Effector memory CD8-positive, alpha-beta T cell (primary cell): Measurements from ENCODE around the gene IL1RAP.

Source experiments
- ATAC-seq: fragments of 150-1000 bp; cut with Tn5 transposase; replicated peaks from 2 replicates; pipeline ENCODE4 v1.10.0; 2021; ENCODE audit warnings: mild to moderate bottlenecking, moderate library complexity
- DNase-seq, 3 experiments: peaks; one replicate each; pipeline ENCODE4 v3.0.0; 2021
- H3K27ac Mint-ChIP-seq, 2 donors: one replicate each; pipeline ENCODE4 v1.8.0; 2022; ENCODE audit warnings: mild to moderate bottlenecking in 2 of 2, mixed read lengths in 2 of 2, moderate library complexity in 2 of 2
- H3K27me3 Mint-ChIP-seq, 2 donors: one replicate each; pipeline ENCODE4 v1.8.0; 2022; ENCODE audit warnings: mixed read lengths in 2 of 2
- H3K36me3 Mint-ChIP-seq: one replicate; pipeline ENCODE4 v1.8.0; 2022; ENCODE audit warnings: mild to moderate bottlenecking, moderate library complexity, mixed read lengths; ENCODE audit not compliant: insufficient read depth
- H3K4me1 Mint-ChIP-seq, 2 donors: one replicate each; pipeline ENCODE4 v1.8.0; 2022; ENCODE audit warnings: low read depth in 2 of 2, mixed read lengths in 2 of 2
- H3K4me3 Mint-ChIP-seq, 2 donors: one replicate each; pipeline ENCODE4 v1.8.0; 2022; ENCODE audit warnings: mild to moderate bottlenecking in 2 of 2, mixed read lengths in 2 of 2, moderate library complexity in 2 of 2
- H3K9me3 Mint-ChIP-seq, 2 donors: one replicate each; pipeline ENCODE4 v1.8.0; 2022; ENCODE audit warnings: mixed read lengths in 2 of 2

Gene IL1RAP

DNA sequence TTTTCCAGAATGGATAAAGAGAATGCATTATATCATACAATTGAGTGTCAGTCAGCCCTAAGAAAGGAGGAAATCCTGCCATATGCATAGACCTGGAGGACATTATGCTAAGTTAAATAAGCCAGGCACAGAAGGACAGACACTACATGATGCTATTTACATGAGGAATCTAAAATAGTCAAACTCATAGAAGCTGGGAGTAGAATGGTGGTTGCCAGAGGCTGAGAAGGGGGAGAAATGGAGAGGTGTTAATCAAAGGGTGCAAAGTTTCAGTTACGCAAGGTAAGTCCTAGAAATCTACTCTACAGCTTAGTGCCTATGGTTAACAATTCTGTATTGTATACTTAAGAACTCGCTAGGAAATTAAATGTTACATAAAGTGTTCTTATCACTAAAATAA, 66.5 kb downstream of the IL1RAP start:
- Mint-ChIP-seq H3K4me3 (no peak overlapping the region), H3K4me1 (no peaks in the 10 kb centered on the region), H3K9me3 (no peaks in the 10 kb centered on the region), H3K27ac (no peak overlapping the region), H3K27me3 (no peaks in the 10 kb centered on the region), H3K36me3 (no peaks in the 10 kb centered on the region)
- ATAC-seq, result no peak
- no peak for DNase-seq

DNA sequence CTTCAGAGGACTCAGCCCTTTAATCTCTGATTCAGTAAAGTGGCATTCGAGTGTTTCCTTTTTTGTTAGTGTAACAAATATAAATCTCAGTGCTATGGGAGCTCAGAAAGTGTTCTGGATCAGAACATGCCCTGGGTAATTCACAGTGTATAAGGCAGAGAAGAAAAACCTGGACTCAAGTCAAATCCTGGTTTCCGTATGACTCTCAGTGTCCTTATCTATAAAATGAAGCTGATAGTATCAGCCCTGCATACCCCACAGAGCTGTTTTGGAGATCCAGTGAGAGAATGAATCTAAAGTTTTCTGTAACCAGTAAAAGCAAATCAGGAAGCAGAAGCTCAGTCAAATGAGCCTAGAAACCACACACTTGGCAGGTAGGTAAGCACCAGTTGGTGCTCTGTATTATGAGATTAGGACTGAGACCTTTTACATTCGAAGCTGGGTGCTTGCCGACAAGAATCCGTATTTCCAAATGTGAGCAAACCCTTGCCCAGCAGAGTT, 67.2 kb downstream of the IL1RAP start:
- no peak overlapping the region for H3K27ac Mint-ChIP-seq
- no peaks in the 10 kb centered on the region for H3K9me3 Mint-ChIP-seq
- DNase-seq (no peak), ATAC-seq (no peak)
- H3K4me3 Mint-ChIP-seq, result no peak overlapping the region
- no peaks in the 10 kb centered on the region for H3K27me3 Mint-ChIP-seq
- H3K4me1 Mint-ChIP-seq, result peaks cover 3 to 4% of the 10 kb centered on the region in 2 donors
- H3K36me3 Mint-ChIP-seq, result no peaks in the 10 kb centered on the region

DNA sequence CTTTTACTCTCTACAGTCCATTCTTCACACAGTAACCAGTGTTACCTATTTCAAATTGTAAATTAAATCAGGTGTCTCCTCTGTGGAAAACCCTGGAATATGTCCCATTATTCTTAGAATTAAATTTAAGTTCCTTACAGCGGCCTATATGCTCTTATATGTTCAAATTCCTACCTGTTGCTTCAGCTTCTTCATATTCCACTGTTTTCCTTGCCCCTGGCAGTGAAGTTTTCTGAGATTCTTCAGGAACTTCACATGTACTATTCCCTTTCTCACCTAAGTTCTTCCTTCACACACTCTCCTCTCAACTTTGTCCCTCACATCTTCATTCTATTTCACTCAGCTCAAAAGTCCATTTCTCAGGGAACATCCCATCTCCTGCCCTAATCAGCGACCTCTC, 68.8 kb downstream of the IL1RAP start:
- Mint-ChIP-seq H3K36me3 (no peaks in the 10 kb centered on the region), H3K4me1 (peaks cover 12 to 17% of the 10 kb centered on the region in 2 donors), H3K9me3 (no peaks in the 10 kb centered on the region), H3K4me3 (no peak overlapping the region), H3K27me3 (no peaks in the 10 kb centered on the region), H3K27ac (no peak overlapping the region)
- no peak for DNase-seq
- no peak for ATAC-seq

DNA sequence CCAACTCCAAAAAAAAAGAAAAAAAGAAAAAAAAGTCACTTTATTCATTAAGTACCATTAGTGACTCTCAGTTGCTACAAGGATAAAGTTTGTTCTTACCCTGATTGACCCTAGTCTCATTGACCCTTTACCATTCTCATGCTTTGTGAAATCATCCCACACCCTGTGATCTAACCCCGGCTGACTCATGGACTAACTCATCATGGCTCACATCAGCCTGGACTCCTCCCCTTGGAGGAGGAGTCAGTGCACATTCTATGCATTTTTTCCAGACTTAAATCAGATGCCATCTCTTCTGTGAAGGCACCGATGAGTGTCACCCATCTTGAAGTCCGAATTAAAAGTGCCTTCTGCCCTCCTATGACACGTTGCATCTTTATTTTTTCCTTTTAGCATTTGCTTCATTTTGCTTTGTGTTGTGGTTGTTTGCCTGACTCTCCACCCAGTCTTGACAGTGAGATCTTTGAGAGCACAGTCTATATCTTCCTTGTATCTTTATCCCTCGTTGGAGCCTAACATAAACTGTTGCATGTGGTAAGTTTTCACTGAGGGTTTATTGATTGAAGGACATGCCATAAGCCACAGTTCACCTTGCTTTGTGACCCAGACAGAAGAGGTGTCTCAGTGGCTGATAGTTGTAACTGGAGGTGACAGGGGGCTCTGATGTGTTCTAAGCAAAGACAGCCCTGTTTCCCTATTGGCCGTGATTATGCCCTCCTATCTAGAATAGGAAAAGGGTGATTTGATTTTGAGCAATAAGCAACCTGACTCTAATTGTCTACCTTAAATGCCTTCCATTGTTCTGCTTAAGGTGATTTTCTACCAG, 72.1 kb downstream of the IL1RAP start:
- ATAC-seq, result peak; percentile 53
- Mint-ChIP-seq H3K4me3 (peak overlapping the region; percentile 5 to 46), H3K27ac (peak overlapping the region; percentile 69 to 84), H3K27me3 (no peaks in the 10 kb centered on the region), H3K36me3 (no peaks in the 10 kb centered on the region), H3K4me1 (peaks cover 12 to 17% of the 10 kb centered on the region in 2 donors), H3K9me3 (no peaks in the 10 kb centered on the region)
- DNase-seq, result no peak

DNA sequence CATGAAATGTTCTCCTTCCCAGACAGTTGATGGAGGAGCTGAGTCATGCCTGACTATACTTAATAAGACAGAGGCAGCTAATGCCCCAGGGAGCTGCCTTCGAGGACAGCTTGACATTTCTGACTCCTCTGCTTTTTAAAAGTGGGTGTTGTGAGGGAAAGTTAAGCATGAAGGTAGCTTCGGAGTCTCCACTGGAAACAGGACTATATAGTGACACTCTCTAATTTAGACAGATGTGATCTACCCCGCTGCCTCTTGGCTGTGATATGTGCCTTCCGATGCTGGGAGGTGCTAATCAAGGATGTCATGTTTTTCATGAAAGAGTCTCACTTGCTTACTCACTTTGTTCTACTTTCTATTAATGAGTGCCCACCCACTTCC, 72.7 kb downstream of the IL1RAP start:
- peak overlapping the region; percentile 5 to 46 for H3K4me3 Mint-ChIP-seq
- H3K27ac Mint-ChIP-seq, result peak overlapping the region; percentile 69 to 84

DNA sequence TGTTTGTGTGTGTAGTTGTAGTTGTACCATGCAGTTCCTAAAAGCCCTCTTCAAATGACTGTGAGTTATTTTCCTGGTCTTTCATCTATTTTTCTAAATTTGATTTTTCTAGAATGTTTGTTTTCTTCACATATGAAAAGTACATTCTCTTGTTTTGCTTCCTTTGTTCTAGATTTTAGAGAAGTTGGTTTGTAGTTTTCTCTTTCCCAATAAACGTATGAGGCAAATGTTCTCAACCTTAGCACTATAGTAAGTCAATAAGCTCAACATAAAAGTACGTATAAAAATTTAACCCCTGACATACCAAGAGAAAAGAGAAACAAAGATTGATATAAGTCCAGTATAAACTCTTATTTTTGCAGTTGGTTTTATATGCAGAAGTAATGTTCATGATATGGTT, 74.7 kb downstream of the IL1RAP start:
- peaks cover 14 to 17% of the 10 kb centered on the region in 2 donors for H3K4me1 Mint-ChIP-seq
- no peaks in the 10 kb centered on the region for H3K27me3 Mint-ChIP-seq
- no peaks in the 10 kb centered on the region for H3K36me3 Mint-ChIP-seq
- H3K27ac Mint-ChIP-seq, result no peak overlapping the region
- no peaks in the 10 kb centered on the region for H3K9me3 Mint-ChIP-seq
- no peak for ATAC-seq
- no peak overlapping the region for H3K4me3 Mint-ChIP-seq
- no peak for DNase-seq

More for the DNA sequence above, 72.7 kb downstream of the IL1RAP start:
- ATAC-seq (peak; percentile 81), DNase-seq (peak in 2 of 3 experiments; percentile 2 to 6)
- Mint-ChIP-seq H3K9me3 (no peaks in the 10 kb centered on the region), H3K36me3 (no peaks in the 10 kb centered on the region), H3K4me1 (peaks cover 14 to 17% of the 10 kb centered on the region in 2 donors), H3K27me3 (no peaks in the 10 kb centered on the region)

DNA sequence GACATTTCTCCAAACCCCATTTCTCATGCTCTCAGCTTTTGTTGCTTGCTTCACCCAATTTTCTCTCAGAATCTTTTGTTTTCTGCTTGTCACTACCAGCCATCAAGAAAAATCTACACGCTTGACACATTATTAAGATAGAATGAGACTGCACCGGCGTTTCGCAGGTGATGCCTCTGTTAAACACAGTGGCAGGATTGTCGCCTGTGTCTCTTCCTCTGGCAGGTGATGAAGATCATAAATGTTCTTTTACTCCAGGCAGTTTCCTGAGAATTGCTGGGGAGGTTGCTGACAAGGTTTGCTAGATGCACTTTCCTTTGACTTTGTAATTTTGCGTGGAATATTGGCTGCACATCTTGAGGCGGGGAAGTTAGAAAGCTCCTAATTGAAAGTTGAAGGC, 75.4 kb downstream of the IL1RAP start:
- Mint-ChIP-seq H3K27me3 (no peaks in the 10 kb centered on the region), H3K9me3 (no peaks in the 10 kb centered on the region), H3K4me1 (peaks cover 17 to 23% of the 10 kb centered on the region in 2 donors), H3K27ac (no peak overlapping the region), H3K36me3 (no peaks in the 10 kb centered on the region), H3K4me3 (no peak overlapping the region)
- DNase-seq, result no peak
- no peak for ATAC-seq

DNA sequence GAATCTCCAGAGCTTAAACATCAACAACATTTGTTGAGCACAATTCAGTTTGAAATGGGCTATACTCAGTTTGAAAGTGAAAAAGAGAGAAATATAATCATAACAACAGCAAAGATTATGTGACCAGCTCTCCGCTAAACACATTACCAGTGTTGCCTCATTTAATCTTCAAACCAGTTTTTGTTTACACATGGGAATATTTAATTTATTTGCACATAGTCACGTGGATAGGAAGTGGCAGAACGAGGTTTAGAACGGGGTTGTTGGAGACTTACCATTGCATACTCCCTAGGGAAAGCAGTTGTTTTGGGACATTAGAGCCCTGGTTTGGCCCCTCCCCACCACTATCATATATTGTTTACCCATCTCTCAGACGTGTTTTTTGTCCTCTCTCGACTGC, 77.2 kb downstream of the IL1RAP start:
- no peak overlapping the region for H3K27ac Mint-ChIP-seq
- DNase-seq, result no peak

DNA sequence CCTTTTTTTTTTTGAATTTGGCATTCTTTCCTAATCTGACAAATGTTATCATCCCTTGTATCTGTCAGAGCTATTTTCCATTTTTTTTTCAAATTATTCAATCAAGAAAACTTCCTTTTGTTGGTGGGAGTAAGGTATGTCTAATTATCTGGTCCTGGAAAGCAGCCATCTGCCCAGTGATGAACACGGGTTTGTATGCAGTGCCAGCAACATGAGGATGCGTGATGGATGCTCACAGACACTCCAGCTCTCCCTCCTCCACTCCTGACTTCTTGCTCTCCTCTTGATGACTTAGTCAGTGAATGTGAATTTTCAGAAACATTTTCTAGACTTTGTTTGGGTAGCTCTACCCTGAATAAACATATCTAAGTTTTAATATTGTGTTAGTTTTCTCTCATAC, 79.2 kb downstream of the IL1RAP start:
- Mint-ChIP-seq H3K36me3 (no peaks in the 10 kb centered on the region), H3K27ac (peak overlapping the region in 1 of 2 donors; percentile 41)

More for the DNA sequence above, 77.2 kb downstream of the IL1RAP start:
- ATAC-seq, result no peak
- H3K36me3 Mint-ChIP-seq, result no peaks in the 10 kb centered on the region
- H3K9me3 Mint-ChIP-seq, result no peaks in the 10 kb centered on the region
- H3K4me1 Mint-ChIP-seq, result peaks cover 15 to 27% of the 10 kb centered on the region in 2 donors
- no peak overlapping the region for H3K4me3 Mint-ChIP-seq
- H3K27me3 Mint-ChIP-seq, result no peaks in the 10 kb centered on the region

DNA sequence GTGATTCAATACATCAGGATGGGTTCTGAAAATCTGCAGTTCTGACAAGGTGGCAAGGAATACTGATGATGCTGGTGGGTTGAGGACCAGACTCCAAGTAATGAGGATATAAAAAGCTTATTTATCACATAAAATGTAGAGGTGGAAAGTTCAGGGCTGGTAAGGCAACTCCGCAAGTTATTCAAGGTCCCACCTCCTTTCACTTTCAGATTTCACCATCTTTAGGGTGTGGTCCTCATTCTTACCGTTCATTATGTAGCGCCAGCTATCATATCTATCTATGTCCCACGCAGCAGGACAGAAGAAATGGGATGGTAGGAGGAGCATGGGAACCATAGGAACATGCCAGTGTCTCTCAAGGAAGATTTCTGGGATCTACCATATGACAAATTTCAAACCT, 80.3 kb downstream of the IL1RAP start:
- Mint-ChIP-seq H3K27me3 (no peaks in the 10 kb centered on the region), H3K36me3 (no peaks in the 10 kb centered on the region), H3K9me3 (no peaks in the 10 kb centered on the region)

More for the DNA sequence above, 79.2 kb downstream of the IL1RAP start:
- peaks cover 6 to 13% of the 10 kb centered on the region in 2 donors for H3K4me1 Mint-ChIP-seq
- H3K27me3 Mint-ChIP-seq, result no peaks in the 10 kb centered on the region
- H3K4me3 Mint-ChIP-seq, result peak overlapping the region in 1 of 2 donors; percentile 78
- DNase-seq (no peak), ATAC-seq (no peak)
- H3K9me3 Mint-ChIP-seq, result no peaks in the 10 kb centered on the region

DNA sequence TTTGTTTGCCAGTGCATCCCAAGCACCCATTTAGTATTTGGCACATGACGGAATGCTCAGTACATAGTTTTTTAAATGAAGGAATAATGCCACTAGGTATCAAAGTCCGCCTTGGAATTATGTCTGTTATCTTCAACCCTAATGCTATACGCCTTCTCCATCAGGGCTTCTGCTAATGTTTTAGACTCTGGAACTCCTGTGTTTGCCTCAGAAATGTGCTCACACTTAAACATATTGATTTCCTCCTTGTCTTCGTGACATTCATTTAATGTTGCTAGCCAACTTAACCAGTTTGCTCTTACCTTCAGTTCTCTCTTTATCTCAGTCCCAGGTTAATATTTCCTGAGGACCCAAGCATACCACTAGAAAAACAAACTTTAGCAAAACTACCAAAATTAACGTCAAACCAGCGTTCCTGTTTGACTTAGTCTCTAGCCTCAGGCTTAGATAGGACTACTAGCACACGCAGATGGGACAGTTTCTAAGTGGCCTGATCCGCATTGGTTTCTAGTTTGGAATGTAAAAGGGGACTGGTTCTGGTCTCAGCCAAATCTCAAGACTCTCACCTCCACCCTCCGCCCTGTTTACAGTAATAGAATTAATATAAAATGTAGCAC, 81.4 kb downstream of the IL1RAP start:
- peaks cover 6 to 13% of the 10 kb centered on the region in 2 donors for H3K4me1 Mint-ChIP-seq
- peak overlapping the region in 1 of 2 donors; percentile 78 for H3K4me3 Mint-ChIP-seq
- no peaks in the 10 kb centered on the region for H3K36me3 Mint-ChIP-seq
- no peak overlapping the region for H3K27ac Mint-ChIP-seq
- no peaks in the 10 kb centered on the region for H3K27me3 Mint-ChIP-seq
- ATAC-seq (no peak), DNase-seq (no peak)
- no peaks in the 10 kb centered on the region for H3K9me3 Mint-ChIP-seq

More for the DNA sequence above, 80.3 kb downstream of the IL1RAP start:
- DNase-seq, result no peak
- no peak for ATAC-seq
- H3K4me3 Mint-ChIP-seq, result peak overlapping the region; percentile 27 to 78
- H3K4me1 Mint-ChIP-seq, result peaks cover 6 to 13% of the 10 kb centered on the region in 2 donors
- peak overlapping the region; percentile 30 to 77 for H3K27ac Mint-ChIP-seq

DNA sequence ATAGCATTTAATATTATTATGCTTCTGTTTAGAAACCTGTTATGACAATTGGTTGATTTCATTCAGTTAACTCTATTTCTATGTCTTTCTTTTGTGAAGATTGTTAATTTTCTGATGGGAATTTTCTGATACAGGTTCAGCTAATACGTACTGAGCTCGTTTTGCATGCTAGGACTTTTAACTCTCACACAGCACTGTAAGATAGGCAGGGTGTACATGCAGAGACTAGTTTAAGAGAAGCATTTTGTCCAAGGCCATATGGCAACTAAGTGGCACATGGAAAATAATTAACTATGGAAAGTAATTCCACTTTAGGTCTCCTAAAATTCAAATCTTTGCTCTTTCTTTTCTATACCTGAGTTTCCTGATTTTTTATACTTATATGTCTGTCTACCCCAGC, 81.9 kb downstream of the IL1RAP start:
- no peak for ATAC-seq
- no peaks in the 10 kb centered on the region for H3K36me3 Mint-ChIP-seq

DNA sequence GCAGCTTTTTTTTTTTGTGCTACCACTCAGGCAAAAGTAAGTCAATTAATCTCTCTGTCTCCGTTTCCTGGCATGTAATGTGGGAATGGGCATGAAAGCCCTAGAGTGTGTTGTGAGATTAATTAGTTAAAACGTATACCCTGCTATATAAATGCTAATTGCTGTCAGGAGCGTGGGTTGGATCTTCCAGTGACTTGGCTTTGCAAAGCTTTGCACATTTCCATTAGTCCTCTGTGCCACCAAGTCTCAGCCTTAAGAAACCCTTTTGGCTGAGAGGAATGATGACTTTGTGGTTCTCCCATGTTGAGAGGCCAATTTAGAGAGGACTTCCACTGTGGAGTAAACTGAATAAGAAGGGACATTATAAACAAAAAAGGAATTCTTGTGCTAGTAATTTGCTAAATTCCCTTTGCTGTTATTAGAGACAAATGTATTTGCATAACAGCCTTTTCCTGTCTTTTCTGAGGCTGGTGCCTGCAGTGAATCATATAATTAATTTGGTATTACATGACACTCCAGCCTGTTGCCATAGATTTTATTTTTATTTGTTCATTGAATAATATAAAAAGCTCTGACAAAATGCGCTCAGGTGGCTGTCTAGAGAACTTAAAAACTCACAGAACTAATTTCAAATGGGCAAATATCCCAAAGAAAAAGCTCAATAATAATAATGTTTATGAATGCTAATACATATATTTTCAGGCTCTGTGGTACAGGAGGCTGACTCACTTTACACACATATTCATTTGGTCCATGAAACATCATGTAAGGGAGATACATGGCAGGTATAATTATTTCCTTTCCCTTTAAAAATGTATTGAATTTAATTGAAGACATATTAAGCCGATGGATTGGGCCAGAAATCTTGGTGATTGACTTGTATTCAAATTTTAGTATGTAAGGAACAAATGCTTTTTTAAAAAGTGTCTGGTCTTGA, 82.7 kb downstream of the IL1RAP start:
- DNase-seq (no peak), ATAC-seq (no peak)
- H3K36me3 Mint-ChIP-seq, result no peaks in the 10 kb centered on the region

More for the DNA sequence above, 81.9 kb downstream of the IL1RAP start:
- Mint-ChIP-seq H3K27ac (no peak overlapping the region), H3K4me3 (no peak overlapping the region), H3K27me3 (no peaks in the 10 kb centered on the region), H3K9me3 (no peaks in the 10 kb centered on the region), H3K4me1 (peaks cover 6 to 13% of the 10 kb centered on the region in 2 donors)
- no peak for DNase-seq

More for the DNA sequence above, 82.7 kb downstream of the IL1RAP start:
- H3K9me3 Mint-ChIP-seq, result no peaks in the 10 kb centered on the region
- no peaks in the 10 kb centered on the region for H3K27me3 Mint-ChIP-seq
- no peak overlapping the region for H3K4me3 Mint-ChIP-seq
- peaks cover 5 to 13% of the 10 kb centered on the region in 2 donors for H3K4me1 Mint-ChIP-seq
- H3K27ac Mint-ChIP-seq, result no peak overlapping the region
